ENCODE results near the gene FBN2.

FBN2 gene

GRCh38 chr5:128546658-128547281 lies 8.7 kb upstream of the FBN2 start:
- no peak overlapping the region for H3K4me3 ChIP-seq (replicated peaks; ENCODE audit: low read depth, low read length)

GRCh38 chr5:128541385-128541784 lies 3.3 kb upstream of the FBN2 start:
- no peak for TF ChIP-seq CTCF (IDR thresholded peaks at IDR 0.05; ENCODE audit: low read length, missing control alignments)
- no peak overlapping the region for H3K4me3 ChIP-seq (replicated peaks; ENCODE audit: low read depth, low read length)
- no peak for DNase-seq (ENCODE audit: low read depth)

More at GRCh38 chr5:128546658-128547281, 8.7 kb upstream of the FBN2 start:
- DNase-seq (ENCODE audit: low read depth): peak; percentile 29
- TF ChIP-seq CTCF (IDR thresholded peaks at IDR 0.05; ENCODE audit: low read length, missing control alignments): no peak

GRCh38 chr5:128539038-128539429 lies 989 bp upstream of the FBN2 start:
- no peak for TF ChIP-seq CTCF (IDR thresholded peaks at IDR 0.05; ENCODE audit: low read length, missing control alignments)
- peak overlapping the region; percentile 73 for H3K4me3 ChIP-seq (replicated peaks; ENCODE audit: low read depth, low read length)
- peak; percentile 25 for DNase-seq (ENCODE audit: low read depth)

- TF ChIP-seq CTCF (IDR thresholded peaks at IDR 0.05; ENCODE audit: low read length, missing control alignments): no peak
- peak overlapping the region; percentile 73 for H3K4me3 ChIP-seq (replicated peaks; ENCODE audit: low read depth, low read length)
- DNase-seq (ENCODE audit: low read depth): peak; percentile 91
These were observed 399 bp upstream of the FBN2 start for GRCh38 chr5:128538250-128539037.

- TF ChIP-seq CTCF (IDR thresholded peaks at IDR 0.05; ENCODE audit: low read length, missing control alignments): no peak
- peak overlapping the region; percentile 73 for H3K4me3 ChIP-seq (replicated peaks; ENCODE audit: low read depth, low read length)
- DNase-seq (ENCODE audit: low read depth): peak; percentile 81
These were observed 635 bp downstream of the FBN2 start for GRCh38 chr5:128537221-128537999.

- TF ChIP-seq CTCF (IDR thresholded peaks at IDR 0.05; ENCODE audit: low read length, missing control alignments): peak; percentile 12
- peak; percentile 50 for DNase-seq (ENCODE audit: low read depth)
These were observed 1.5 kb downstream of the FBN2 start for GRCh38 chr5:128536254-128537220.

More at GRCh38 chr5:128536254-128537220, 1.5 kb downstream of the FBN2 start:
- H3K4me3 ChIP-seq (replicated peaks; ENCODE audit: low read depth, low read length): peak overlapping the region; percentile 73
